ENCODE results near the gene NEIL3.

DNA sequence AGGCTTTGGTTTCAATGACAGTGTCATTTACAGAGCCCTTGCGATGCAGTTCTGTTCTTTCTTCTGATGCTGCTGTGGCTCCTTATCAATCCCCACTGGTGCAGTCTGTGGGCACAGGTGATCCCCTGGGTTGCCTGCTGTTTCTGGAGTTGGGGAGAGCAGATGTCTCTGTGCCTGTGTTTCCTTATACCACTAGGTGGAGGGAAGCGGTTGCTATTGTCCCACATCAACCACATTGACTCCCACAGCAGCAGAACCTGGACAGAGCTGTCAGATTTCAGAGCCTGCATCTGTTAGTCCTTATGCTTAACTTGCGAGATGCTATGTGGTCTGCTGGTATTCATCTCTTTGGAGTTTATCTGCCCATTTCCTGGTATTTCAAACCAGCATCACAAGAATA is 57.7 kb downstream of the NEIL3 start:
- TF ChIP-seq, protein P1, sequence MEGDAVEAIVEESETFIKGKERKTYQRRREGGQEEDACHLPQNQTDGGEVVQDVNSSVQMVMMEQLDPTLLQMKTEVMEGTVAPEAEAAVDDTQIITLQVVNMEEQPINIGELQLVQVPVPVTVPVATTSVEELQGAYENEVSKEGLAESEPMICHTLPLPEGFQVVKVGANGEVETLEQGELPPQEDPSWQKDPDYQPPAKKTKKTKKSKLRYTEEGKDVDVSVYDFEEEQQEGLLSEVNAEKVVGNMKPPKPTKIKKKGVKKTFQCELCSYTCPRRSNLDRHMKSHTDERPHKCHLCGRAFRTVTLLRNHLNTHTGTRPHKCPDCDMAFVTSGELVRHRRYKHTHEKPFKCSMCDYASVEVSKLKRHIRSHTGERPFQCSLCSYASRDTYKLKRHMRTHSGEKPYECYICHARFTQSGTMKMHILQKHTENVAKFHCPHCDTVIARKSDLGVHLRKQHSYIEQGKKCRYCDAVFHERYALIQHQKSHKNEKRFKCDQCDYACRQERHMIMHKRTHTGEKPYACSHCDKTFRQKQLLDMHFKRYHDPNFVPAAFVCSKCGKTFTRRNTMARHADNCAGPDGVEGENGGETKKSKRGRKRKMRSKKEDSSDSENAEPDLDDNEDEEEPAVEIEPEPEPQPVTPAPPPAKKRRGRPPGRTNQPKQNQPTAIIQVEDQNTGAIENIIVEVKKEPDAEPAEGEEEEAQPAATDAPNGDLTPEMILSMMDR (IDR thresholded peaks at IDR 0.05; ENCODE audit: borderline replicate concordance, extremely low read depth, low read length, poor library complexity, severe bottlenecking), result peak; percentile 75
- TF ChIP-seq EZH2 (IDR thresholded peaks at IDR 0.05; ENCODE audit: borderline replicate concordance, low read depth, low read length, severe bottlenecking), result no peak

All from DND-41 (cell line).